HL-60 (cell line): ENCODE data around the gene LRRC46.

ENCODE experiments used
- DNase-seq, 2 experiments: peaks; one replicate each; pipeline ENCODE4 v3.0.0-alpha.2; 2010 to 2020; ENCODE audit warnings: low read depth in 1 of 2, low spot score in 1 of 2
- H3K27ac ChIP-seq: fragments of 250-450 bp; sonication (Bioruptor Pico); replicated peaks from 2 replicates; pipeline ENCODE4 v1.5.1; 2020; ENCODE audit warnings: mild to moderate bottlenecking, moderate library complexity
- H3K27me3 ChIP-seq: fragments of 250-450 bp; sonication (Bioruptor Pico); 2 replicates; pipeline ENCODE4 v1.5.1; 2021; ENCODE audit warnings: mild to moderate bottlenecking, moderate library complexity; ENCODE audit not compliant: insufficient read depth, poor library complexity, severe bottlenecking
- H3K4me3 ChIP-seq: replicated peaks from 2 replicates; pipeline ENCODE4 v1.5.1; 2011; ENCODE audit warnings: mild to moderate bottlenecking, control low read depth, low read length; ENCODE audit not compliant: insufficient read depth
- GABPA ChIP-seq: IDR thresholded peaks from 2 replicates; pipeline ENCODE4 v1.6.1; 2012; ENCODE audit warnings: low read depth
- POLR2AphosphoS5 ChIP-seq: IDR thresholded peaks from 2 replicates; pipeline ENCODE4 v1.6.1; 2012; ENCODE audit warnings: low read depth
- SPI1 ChIP-seq: IDR thresholded peaks from 2 replicates; pipeline ENCODE4 v1.6.1; 2012; ENCODE audit warnings: low read depth, mild to moderate bottlenecking, borderline replicate concordance
- TF ChIP-seq, protein P1 (sequence below): IDR thresholded peaks from one replicate; pipeline ENCODE4 v1.5.1; 2011; ENCODE audit warnings: low read length, control low read depth, inconsistent platforms; ENCODE audit not compliant: insufficient read depth
- TF ChIP-seq, protein P2 (sequence below): IDR thresholded peaks from 2 replicates; pipeline ENCODE4 v1.6.1; 2012; ENCODE audit warnings: low read depth; ENCODE audit not compliant: insufficient replicate concordance

The LRRC46 gene

DNA sequence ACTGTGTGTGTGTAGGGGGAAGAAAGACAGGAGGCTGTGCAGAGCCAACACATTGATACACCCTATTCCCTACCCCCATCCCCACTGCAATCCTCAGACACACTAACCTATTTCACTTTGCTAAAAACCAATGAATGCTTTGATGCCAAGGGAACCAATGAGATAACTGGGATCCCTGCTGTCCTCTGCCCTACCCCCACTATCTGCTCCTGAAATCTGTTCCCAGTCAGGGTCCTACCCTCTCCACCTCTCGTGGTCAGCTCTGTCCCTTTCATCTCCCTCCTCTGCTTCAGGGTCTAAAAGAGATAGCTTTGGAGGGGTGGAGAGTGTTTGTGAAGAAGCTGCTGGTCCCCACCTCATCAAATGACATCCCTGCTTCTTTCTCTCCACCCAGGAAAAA is 38.6 kb downstream of the LRRC46 start:
- TF ChIP-seq POLR2AphosphoS5 (no peak), GABPA (no peak), SPI1 (no peak)
- TF ChIP-seq, protein P1, sequence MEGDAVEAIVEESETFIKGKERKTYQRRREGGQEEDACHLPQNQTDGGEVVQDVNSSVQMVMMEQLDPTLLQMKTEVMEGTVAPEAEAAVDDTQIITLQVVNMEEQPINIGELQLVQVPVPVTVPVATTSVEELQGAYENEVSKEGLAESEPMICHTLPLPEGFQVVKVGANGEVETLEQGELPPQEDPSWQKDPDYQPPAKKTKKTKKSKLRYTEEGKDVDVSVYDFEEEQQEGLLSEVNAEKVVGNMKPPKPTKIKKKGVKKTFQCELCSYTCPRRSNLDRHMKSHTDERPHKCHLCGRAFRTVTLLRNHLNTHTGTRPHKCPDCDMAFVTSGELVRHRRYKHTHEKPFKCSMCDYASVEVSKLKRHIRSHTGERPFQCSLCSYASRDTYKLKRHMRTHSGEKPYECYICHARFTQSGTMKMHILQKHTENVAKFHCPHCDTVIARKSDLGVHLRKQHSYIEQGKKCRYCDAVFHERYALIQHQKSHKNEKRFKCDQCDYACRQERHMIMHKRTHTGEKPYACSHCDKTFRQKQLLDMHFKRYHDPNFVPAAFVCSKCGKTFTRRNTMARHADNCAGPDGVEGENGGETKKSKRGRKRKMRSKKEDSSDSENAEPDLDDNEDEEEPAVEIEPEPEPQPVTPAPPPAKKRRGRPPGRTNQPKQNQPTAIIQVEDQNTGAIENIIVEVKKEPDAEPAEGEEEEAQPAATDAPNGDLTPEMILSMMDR: no peak
- TF ChIP-seq, protein P2, sequence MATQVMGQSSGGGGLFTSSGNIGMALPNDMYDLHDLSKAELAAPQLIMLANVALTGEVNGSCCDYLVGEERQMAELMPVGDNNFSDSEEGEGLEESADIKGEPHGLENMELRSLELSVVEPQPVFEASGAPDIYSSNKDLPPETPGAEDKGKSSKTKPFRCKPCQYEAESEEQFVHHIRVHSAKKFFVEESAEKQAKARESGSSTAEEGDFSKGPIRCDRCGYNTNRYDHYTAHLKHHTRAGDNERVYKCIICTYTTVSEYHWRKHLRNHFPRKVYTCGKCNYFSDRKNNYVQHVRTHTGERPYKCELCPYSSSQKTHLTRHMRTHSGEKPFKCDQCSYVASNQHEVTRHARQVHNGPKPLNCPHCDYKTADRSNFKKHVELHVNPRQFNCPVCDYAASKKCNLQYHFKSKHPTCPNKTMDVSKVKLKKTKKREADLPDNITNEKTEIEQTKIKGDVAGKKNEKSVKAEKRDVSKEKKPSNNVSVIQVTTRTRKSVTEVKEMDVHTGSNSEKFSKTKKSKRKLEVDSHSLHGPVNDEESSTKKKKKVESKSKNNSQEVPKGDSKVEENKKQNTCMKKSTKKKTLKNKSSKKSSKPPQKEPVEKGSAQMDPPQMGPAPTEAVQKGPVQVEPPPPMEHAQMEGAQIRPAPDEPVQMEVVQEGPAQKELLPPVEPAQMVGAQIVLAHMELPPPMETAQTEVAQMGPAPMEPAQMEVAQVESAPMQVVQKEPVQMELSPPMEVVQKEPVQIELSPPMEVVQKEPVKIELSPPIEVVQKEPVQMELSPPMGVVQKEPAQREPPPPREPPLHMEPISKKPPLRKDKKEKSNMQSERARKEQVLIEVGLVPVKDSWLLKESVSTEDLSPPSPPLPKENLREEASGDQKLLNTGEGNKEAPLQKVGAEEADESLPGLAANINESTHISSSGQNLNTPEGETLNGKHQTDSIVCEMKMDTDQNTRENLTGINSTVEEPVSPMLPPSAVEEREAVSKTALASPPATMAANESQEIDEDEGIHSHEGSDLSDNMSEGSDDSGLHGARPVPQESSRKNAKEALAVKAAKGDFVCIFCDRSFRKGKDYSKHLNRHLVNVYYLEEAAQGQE: no peak
- peaks cover 13% of the 10 kb centered on the region for H3K27me3 ChIP-seq

DNA sequence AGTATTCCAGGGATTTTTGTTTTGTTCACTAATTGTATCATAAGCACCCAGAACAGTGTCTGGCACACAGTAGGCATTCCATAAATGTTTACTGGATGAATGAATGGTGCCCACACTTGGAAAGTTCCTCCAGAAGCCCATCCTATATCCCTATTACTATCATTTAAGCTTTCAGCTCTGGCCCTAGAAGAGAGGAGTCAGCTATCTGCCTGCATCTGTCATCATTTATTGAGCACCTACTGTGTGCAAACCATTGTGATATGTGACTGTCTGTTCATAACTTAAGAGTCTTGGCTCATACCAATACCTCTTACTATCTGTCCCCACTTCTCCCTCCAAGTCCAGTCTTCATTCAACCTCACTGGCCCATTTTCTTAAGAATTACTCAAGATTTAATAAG is 39.6 kb downstream of the LRRC46 start:
- no peak overlapping the region for H3K4me3 ChIP-seq

More for the DNA sequence above, 38.6 kb downstream of the LRRC46 start:
- Histone ChIP-seq H3K27ac (no peak overlapping the region), H3K4me3 (no peak overlapping the region)
- no peak for DNase-seq

DNA sequence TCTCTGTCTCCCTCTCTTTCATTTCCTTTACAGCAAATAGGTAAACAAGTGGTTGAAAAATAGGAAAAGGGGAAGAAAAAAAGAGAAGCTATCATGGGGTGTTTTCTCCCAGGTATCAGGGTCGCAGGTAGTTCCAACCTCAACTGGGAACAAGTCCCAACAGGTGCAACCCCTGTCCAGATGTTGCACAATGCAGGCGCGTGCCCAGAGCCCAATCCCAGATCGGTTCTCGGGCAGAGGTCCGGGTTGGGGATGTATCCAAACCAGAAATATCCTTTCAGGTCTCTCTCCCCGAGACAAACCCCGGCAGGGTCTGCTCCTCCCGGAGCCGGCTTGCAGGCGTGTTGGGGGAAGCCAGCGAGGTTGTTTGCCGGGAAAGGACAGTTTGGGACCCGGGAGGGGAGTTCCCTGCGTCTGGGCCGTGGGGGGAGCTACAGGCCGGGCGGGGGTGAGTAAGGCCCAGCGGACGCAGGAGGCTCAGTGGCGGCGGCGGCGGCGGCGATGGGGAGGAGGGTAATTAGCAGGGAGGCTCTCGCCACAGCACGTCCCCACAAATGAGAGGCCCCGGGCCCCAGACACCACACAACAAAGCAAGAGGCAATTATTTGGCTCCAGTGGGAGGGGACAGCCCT is 40.7 kb downstream of the LRRC46 start:
- TF ChIP-seq, protein P2: no peak
- TF ChIP-seq POLR2AphosphoS5: no peak
- TF ChIP-seq SPI1: no peak
- no peak for TF ChIP-seq GABPA
- TF ChIP-seq, protein P1: no peak
- no peak for DNase-seq
- H3K4me3 ChIP-seq: no peak overlapping the region

More for the DNA sequence above, 39.6 kb downstream of the LRRC46 start:
- no peak for DNase-seq
- TF ChIP-seq, protein P2: no peak
- TF ChIP-seq SPI1 (no peak), GABPA (no peak), POLR2AphosphoS5 (no peak)
- TF ChIP-seq, protein P1: no peak
- H3K27me3 ChIP-seq: peaks cover 9% of the 10 kb centered on the region
- no peak overlapping the region for H3K27ac ChIP-seq

More for the DNA sequence above, 40.7 kb downstream of the LRRC46 start:
- no peak overlapping the region for H3K27ac ChIP-seq
- peaks cover 9% of the 10 kb centered on the region for H3K27me3 ChIP-seq
